Right lobe of liver (tissue), 6 donors: ENCODE measurements around the gene SKIC2. TPM values are rescaled to one million over a fixed set of nuclear protein-coding genes. Genes with fewer than 3 reads are reported as not detected.

Experiments
- ATAC-seq, 4 donors: fragments of 200-7000 bp; cut with Tn5 transposase; one replicate each; pipeline ENCODE4 v1.9.1; 2020; ENCODE audit warnings: mild to moderate bottlenecking in 4 of 4, moderate library complexity in 4 of 4
- DNase-seq, 3 donors: peaks; one replicate each; pipeline ENCODE4 v3.0.0-alpha.2; 2020
- H3K27ac ChIP-seq, 3 donors: fragments of 200-600 bp; one replicate each; pipeline ENCODE4 v1.8.0; 2022
- H3K27me3 ChIP-seq, 2 donors: fragments of 200-600 bp; one replicate each; pipeline ENCODE4 v1.8.0; 2022
- H3K36me3 ChIP-seq, 4 donors: fragments of 200-600 bp; sonication (generic) in 1 of 4; one replicate each; pipeline versions ENCODE4 v1.5.1 to v1.8.0; 2017 to 2022; ENCODE audit warnings: control low read depth in 1 of 4
- H3K4me1 ChIP-seq, 4 donors: fragments of 200-600 bp; sonication (generic) in 1 of 4; one replicate each; pipeline versions ENCODE4 v1.5.1 to v1.8.0; 2017 to 2022; ENCODE audit warnings: control low read depth in 1 of 4
- H3K4me3 ChIP-seq, 3 donors: fragments of 200-600 bp; one replicate each; pipeline ENCODE4 v1.8.0; 2022
- H3K9me3 ChIP-seq, 4 donors: fragments of 200-600 bp; sonication (generic) in 1 of 4; one replicate each; pipeline versions ENCODE4 v1.5.1 to v1.8.0; 2017 to 2022; ENCODE audit warnings: control low read depth in 1 of 4
- POLR2A ChIP-seq: fragments of 450-650 bp; IDR thresholded peaks from one replicate; pipeline ENCODE4 v1.6.1; 2017; ENCODE audit warnings: antibody characterized with exemption, mild to moderate bottlenecking
- WGBS: methylation state at CpG from one replicate; pipeline ENCODE4 v1.1.6; 2018; ENCODE audit warnings: low coverage, low lambda C conversion rate; ENCODE audit not compliant: insufficient coverage; ENCODE audit errors: missing lambda C conversion rate; 5-methylcytosine and 5-hydroxymethylcytosine counted together
- intact Hi-C, 2 donors: fragments of 100-400 bp; cut with DNase I; formaldehyde crosslinking; loops; one replicate each; pipeline versions ENCODE4 v1.11.2 to v1.14.1; 2022
- total RNA-seq, 6 experiments: library from RNA; depleted of rRNA in 2 of 6; stranded (reverse); fragments of >200 nt in 2 of 6; fragmentation: NEBNext Ultra II Directional in 3 of 6; extraction: Animal tissue kit (Norgen Biotek cat#: 25700) in 3 of 6; gene quantifications; one replicate each; pipeline versions ENCODE4 v1.1.0 to v1.2.4, GENCODE V29; 2016 to 2023
- TF ChIP-seq, protein P1 (sequence below), 4 donors: fragments of 200-600 bp in 3 of 4; fragments of 450-650 bp in 1 of 4; IDR thresholded peaks; one replicate each; pipeline versions ENCODE4 v1.5.1 to v1.8.0; 2016 to 2022; ENCODE audit warnings: antibody characterized with exemption in 4 of 4, mild to moderate bottlenecking in 2 of 4
- donor health status: DM: no; HTN: yes; CAD: no.
- donor health status: DM: no; HTN: no; CAD: no.
- donor health status: DM: no; HTN: no; CAD: no.
- donor health status: DM: no; HTN: yes; CAD: no.
- donor health status: DM: no; HTN: yes; CAD: no.

The SKIC2 gene
- total RNA-seq, 6 experiments from 2014 or later, result 26.3 to 73.1 (median 47.1) TPM

DNA sequence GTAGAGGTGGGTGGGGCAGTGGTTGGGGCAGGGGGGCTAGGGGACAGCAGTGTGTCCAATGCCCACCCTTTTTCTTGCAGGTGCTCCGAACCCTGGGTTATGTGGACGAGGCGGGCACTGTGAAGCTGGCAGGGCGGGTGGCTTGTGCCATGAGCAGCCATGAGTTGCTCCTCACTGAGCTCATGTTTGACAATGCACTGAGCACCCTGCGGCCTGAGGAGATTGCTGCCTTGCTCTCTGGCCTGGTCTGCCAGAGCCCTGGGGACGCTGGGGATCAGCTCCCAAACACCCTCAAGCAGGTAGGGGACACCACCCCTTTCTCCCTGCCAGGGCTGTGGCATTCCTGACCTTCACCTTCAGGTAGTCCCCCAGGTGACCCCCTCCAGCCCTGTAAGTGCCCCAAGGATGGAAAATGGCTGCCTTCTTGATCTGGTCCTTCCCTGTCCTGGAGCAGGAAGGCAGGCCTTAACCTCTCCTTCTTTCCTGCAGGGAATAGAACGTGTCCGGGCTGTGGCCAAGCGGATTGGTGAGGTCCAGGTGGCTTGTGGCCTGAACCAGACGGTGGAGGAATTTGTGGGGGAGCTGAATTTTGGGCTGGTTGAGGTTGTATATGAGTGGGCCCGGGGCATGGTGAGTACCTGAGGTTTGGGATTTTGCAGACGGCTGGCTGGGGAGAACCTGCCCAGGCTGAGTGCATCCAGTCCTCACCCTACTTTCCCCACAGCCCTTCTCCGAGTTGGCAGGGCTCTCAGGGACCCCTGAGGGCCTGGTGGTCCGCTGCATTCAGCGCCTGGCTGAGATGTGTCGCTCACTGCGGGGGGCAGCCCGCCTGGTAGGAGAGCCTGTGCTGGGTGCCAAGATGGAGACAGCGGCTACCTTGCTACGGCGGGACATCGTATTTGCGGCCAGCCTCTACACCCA, 10.1 kb downstream of the SKIC2 start:
- intact Hi-C loops, result no loop called here
- WGBS, result 81% methylated on average over 5 of the region's 23 CpGs
- no peak for ATAC-seq
- Histone ChIP-seq H3K4me3 (no peak overlapping the region), H3K27me3 (no peaks in the 10 kb centered on the region), H3K27ac (no peak overlapping the region), H3K9me3 (no peaks in the 10 kb centered on the region), H3K36me3 (peaks cover 15 to 48% (median 21%) of the 10 kb centered on the region in 4 donors), H3K4me1 (peaks cover 0 to 38% (median 14%) of the 10 kb centered on the region in 4 donors)
- TF ChIP-seq POLR2A, result no peak
- TF ChIP-seq, protein P1, sequence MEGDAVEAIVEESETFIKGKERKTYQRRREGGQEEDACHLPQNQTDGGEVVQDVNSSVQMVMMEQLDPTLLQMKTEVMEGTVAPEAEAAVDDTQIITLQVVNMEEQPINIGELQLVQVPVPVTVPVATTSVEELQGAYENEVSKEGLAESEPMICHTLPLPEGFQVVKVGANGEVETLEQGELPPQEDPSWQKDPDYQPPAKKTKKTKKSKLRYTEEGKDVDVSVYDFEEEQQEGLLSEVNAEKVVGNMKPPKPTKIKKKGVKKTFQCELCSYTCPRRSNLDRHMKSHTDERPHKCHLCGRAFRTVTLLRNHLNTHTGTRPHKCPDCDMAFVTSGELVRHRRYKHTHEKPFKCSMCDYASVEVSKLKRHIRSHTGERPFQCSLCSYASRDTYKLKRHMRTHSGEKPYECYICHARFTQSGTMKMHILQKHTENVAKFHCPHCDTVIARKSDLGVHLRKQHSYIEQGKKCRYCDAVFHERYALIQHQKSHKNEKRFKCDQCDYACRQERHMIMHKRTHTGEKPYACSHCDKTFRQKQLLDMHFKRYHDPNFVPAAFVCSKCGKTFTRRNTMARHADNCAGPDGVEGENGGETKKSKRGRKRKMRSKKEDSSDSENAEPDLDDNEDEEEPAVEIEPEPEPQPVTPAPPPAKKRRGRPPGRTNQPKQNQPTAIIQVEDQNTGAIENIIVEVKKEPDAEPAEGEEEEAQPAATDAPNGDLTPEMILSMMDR (IDR thresholded peaks at IDR 0.05), result no peak
- DNase-seq, result peak in 1 of 3 donors; percentile 48

DNA sequence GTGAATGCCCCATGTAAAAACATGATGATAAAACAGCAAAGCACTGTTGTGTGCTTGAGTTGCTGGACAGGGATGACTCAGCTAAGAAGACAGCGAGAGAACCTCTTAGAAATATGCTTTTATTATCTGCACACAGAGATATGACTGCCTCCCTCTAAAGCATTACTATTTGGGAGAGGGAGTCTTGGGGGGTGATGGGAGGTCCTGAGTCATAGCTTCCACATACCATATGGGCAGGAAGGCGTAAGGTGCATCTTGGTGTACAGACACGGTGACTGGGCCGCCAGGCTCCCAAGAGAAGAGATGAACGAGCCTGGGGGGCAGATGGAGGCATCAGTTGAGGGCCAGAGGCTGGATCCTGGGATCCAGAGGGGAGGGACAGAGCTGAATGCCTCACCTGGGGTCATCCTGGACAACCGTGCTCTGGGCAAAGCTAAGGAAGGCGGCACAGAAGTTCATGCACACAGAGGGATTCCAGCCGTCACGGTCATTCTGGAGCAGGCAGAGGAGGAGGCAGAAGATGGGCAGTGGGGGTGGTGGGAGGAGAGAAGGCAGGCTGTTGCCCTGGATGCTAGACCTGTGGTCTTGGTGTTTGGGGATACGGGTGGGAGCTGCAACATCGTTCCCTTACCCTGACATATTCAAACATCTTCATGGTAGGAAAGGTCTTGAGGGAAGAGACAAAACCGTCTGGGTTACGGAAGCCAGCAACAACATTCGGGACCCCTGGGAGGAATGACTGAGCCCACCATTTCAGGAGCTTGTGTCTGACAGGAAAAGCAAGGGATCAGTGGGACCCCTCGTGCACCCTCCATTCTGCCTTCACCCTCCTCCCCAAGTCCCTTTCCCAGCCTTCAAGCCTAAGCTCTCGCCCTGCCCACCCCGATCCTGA, 11.0 kb downstream of the SKIC2 start:
- WGBS, result 66% methylated on average over 6 of the region's 17 CpGs
- intact Hi-C loops, result no loop called here
- Histone ChIP-seq H3K4me3 (no peak overlapping the region), H3K4me1 (peaks cover 0 to 36% (median 13%) of the 10 kb centered on the region in 4 donors), H3K36me3 (peaks cover 14 to 41% (median 18%) of the 10 kb centered on the region in 4 donors), H3K9me3 (no peaks in the 10 kb centered on the region), H3K27ac (no peak overlapping the region), H3K27me3 (no peaks in the 10 kb centered on the region)
- DNase-seq (no peak), ATAC-seq (no peak)
- TF ChIP-seq, protein P1 (IDR thresholded peaks at IDR 0.05), result no peak
- no peak for TF ChIP-seq POLR2A

DNA sequence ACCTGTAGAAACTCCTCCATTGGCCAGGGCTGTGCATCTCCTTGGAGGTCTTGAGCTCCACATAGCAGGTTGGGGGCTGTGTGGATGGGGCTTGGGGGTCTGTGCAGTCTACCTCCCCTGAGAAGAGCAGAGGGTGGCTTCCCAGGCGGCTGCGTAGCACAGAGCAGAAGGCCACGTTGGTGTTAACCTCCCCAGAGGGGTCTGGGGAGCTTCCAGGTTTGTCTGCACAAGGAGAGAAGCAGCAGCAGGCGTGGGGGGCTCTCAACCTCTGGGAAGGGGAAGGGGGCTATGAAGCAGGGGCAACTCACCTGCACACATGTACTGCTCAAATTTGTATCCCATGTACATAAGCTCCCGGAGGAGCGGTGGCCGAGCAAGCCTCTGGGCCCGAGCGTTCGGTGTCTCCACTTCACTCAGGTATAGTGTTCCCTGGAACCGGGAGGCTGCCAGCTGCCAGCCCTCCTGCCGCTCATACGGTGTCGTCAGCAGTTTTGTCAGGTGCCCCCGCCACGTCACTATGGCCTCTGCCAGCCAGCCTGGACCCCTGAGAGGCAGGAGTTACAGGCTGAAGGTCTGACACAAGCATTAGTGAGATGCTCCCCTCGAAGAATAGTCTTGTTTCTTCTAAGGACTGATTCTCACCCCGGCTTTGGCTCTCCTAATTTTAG, 11.8 kb downstream of the SKIC2 start:
- intact Hi-C loops, result no loop called here
- peak; percentile 2 to 24 (median 12) for ATAC-seq
- peak overlapping the region; percentile 88 to 94 (median 90) for H3K27ac ChIP-seq

More for the DNA sequence above, 11.8 kb downstream of the SKIC2 start:
- 27% methylated on average over 12 of the region's 18 CpGs for WGBS
- peak in 2 of 3 donors; percentile 62 to 69 for DNase-seq
- H3K4me3 ChIP-seq, result peak overlapping the region; percentile 56 to 88 (median 78)
- TF ChIP-seq, protein P1 (IDR thresholded peaks at IDR 0.05), result no peak
- peak; percentile 32 for TF ChIP-seq POLR2A
- peaks cover 10 to 40% (median 15%) of the 10 kb centered on the region in 4 donors for H3K36me3 ChIP-seq
- H3K9me3 ChIP-seq, result no peaks in the 10 kb centered on the region
- no peaks in the 10 kb centered on the region for H3K27me3 ChIP-seq
- H3K4me1 ChIP-seq, result peaks cover 0 to 28% (median 9%) of the 10 kb centered on the region in 4 donors
